ENCODE measurements around the gene BICD1. TPM values are rescaled to one million over a fixed set of nuclear protein-coding genes. Genes with fewer than 3 reads are reported as not detected.

Gene BICD1
- total and polyA plus RNA-seq, 4 donors: 0.46 to 3.4 (median 1.1) TPM

DNA sequence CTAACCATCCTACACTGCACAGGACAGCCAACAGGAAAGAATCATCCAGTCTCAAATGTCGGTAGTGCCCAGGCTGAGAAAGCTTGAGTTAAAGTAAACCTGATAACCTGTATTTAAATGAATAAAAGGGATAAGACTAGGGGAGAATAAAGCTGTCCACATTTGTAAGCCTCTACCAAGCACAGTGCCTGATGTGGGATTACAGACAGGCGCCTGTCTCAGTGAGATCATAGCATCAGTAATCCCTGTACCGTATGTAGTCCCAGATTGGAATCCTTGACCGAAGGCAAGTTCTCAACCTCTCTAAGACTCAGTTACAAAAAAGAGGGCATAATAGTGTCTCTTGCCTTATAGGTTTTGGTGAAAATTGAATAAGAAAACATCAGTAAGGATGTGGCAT lies 59.9 kb downstream of the BICD1 start:
- TF ChIP-seq GABPA (IDR thresholded peaks at IDR 0.05 in 1 of 2, conservative IDR thresholded peaks at IDR 0.05 in 1 of 2) (no peak), EGR1 (IDR thresholded peaks at IDR 0.05; ENCODE audit: low read depth in 2 of 2) (no peak), FOXA2 (IDR thresholded peaks at IDR 0.05) (no peak)
- TF ChIP-seq, protein P1, sequence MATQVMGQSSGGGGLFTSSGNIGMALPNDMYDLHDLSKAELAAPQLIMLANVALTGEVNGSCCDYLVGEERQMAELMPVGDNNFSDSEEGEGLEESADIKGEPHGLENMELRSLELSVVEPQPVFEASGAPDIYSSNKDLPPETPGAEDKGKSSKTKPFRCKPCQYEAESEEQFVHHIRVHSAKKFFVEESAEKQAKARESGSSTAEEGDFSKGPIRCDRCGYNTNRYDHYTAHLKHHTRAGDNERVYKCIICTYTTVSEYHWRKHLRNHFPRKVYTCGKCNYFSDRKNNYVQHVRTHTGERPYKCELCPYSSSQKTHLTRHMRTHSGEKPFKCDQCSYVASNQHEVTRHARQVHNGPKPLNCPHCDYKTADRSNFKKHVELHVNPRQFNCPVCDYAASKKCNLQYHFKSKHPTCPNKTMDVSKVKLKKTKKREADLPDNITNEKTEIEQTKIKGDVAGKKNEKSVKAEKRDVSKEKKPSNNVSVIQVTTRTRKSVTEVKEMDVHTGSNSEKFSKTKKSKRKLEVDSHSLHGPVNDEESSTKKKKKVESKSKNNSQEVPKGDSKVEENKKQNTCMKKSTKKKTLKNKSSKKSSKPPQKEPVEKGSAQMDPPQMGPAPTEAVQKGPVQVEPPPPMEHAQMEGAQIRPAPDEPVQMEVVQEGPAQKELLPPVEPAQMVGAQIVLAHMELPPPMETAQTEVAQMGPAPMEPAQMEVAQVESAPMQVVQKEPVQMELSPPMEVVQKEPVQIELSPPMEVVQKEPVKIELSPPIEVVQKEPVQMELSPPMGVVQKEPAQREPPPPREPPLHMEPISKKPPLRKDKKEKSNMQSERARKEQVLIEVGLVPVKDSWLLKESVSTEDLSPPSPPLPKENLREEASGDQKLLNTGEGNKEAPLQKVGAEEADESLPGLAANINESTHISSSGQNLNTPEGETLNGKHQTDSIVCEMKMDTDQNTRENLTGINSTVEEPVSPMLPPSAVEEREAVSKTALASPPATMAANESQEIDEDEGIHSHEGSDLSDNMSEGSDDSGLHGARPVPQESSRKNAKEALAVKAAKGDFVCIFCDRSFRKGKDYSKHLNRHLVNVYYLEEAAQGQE (IDR thresholded peaks at IDR 0.05): no peak
- H3K27me3 ChIP-seq (ENCODE audit: control insufficient read depth in 4 of 4, insufficient read depth in 4 of 4, low read length in 3 of 4): no peaks in the 10 kb centered on the region
- no peak overlapping the region for H3K9ac ChIP-seq (ENCODE audit: low read depth in 1 of 2, low read length in 2 of 2)
- over 99% methylated on average over 4 of the region's 4 CpGs for WGBS
- no peaks in the 10 kb centered on the region for H3K4me1 ChIP-seq (ENCODE audit: control insufficient read depth in 4 of 4, insufficient read depth in 4 of 4, low read length in 3 of 4)
- H3K36me3 ChIP-seq (ENCODE audit: control insufficient read depth in 4 of 4, insufficient read depth in 3 of 4, low read depth in 1 of 4, low read length in 3 of 4): no peaks in the 10 kb centered on the region
- DNase-seq (ENCODE audit: low spot score): no peak
- no peak overlapping the region for H3K27ac ChIP-seq (ENCODE audit: low read depth in 1 of 2, low read length in 2 of 2)
- H3K9me3 ChIP-seq (ENCODE audit: control insufficient read depth in 4 of 4, low read length in 3 of 4): no peaks in the 10 kb centered on the region
- H3K4me3 ChIP-seq (ENCODE audit: low read depth in 1 of 3, low read length in 3 of 3): no peak overlapping the region

DNA sequence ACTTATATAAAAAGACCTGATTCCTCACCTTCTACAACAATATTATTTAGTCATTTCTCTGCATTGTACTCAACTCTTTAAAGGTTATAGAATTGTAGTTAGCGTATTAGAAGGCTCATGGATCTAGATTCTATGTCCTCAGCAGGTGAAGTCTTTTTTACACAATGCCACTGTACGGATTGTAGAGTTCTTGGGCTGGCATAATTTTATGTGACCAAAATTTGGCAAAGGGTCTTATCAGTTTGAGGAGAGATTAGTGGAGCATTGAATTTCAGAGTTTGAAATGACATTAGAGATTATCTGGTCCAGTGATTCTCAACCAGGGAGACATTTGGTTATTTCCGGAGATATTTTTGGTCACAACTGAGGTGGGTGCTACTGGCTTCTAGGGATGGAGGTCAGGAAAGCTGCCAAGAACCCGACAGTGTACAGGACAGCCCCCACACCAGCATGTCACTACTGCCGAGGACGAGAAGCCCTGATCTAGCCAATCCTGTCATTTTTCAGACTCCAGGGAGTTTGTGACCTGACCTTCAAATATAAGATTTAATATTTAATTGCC lies 63.9 kb downstream of the BICD1 start:
- H3K9ac ChIP-seq (ENCODE audit: low read depth in 1 of 2, low read length in 2 of 2): no peak overlapping the region
- H3K36me3 ChIP-seq (ENCODE audit: control insufficient read depth in 4 of 4, insufficient read depth in 3 of 4, low read depth in 1 of 4, low read length in 3 of 4): no peaks in the 10 kb centered on the region
- no peaks in the 10 kb centered on the region for H3K27me3 ChIP-seq (ENCODE audit: control insufficient read depth in 4 of 4, insufficient read depth in 4 of 4, low read length in 3 of 4)
- 91% methylated on average over 6 of the region's 6 CpGs for WGBS
- no peaks in the 10 kb centered on the region for H3K9me3 ChIP-seq (ENCODE audit: control insufficient read depth in 4 of 4, low read length in 3 of 4)
- no peak overlapping the region for H3K4me3 ChIP-seq (ENCODE audit: low read depth in 1 of 3, low read length in 3 of 3)
- TF ChIP-seq, protein P1 (IDR thresholded peaks at IDR 0.05): no peak
- TF ChIP-seq FOXA2 (IDR thresholded peaks at IDR 0.05) (no peak), NR2F2 (IDR thresholded peaks at IDR 0.05) (no peak), JUND (IDR thresholded peaks at IDR 0.05) (no peak), RAD21 (IDR thresholded peaks at IDR 0.05) (no peak), HNF4A (conservative IDR thresholded peaks at IDR 0.05) (no peak), RXRA (IDR thresholded peaks at IDR 0.05) (no peak), YY1 (IDR thresholded peaks at IDR 0.05) (no peak)
- TF ChIP-seq, protein P2, sequence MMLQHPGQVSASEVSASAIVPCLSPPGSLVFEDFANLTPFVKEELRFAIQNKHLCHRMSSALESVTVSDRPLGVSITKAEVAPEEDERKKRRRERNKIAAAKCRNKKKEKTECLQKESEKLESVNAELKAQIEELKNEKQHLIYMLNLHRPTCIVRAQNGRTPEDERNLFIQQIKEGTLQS (IDR thresholded peaks at IDR 0.05): no peak
- DNase-seq (ENCODE audit: low spot score): no peak
- no peaks in the 10 kb centered on the region for H3K4me1 ChIP-seq (ENCODE audit: control insufficient read depth in 4 of 4, insufficient read depth in 4 of 4, low read length in 3 of 4)
- no peak overlapping the region for H3K27ac ChIP-seq (ENCODE audit: low read depth in 1 of 2, low read length in 2 of 2)
